BLaER1 (cell line): Measurements from ENCODE around the gene ARFGAP3.

Experiments used
- H3K27ac ChIP-seq: shearing (Covaris generic); formaldehyde crosslinking; 2 replicates; pipeline ENCODE4 v1.8.1; 2022
- H3K27me3 ChIP-seq: shearing (Covaris generic); formaldehyde crosslinking; 2 replicates; pipeline ENCODE4 v1.8.1; 2022
- H3K36me3 ChIP-seq: shearing (Covaris generic); formaldehyde crosslinking; 2 replicates; pipeline ENCODE4 v1.8.1; 2022
- H3K4me1 ChIP-seq: shearing (Covaris generic); formaldehyde crosslinking; 2 replicates; pipeline ENCODE4 v1.8.1; 2022
- H3K4me2 ChIP-seq: shearing (Covaris generic); formaldehyde crosslinking; 2 replicates; pipeline ENCODE4 v1.8.1; 2022
- H3K4me3 ChIP-seq: shearing (Covaris generic); formaldehyde crosslinking; 2 replicates; pipeline ENCODE4 v1.8.1; 2022
- H3K9ac ChIP-seq: shearing (Covaris generic); formaldehyde crosslinking; 2 replicates; pipeline ENCODE4 v1.8.1; 2022
- H3K9me3 ChIP-seq: shearing (Covaris generic); formaldehyde crosslinking; 2 replicates; pipeline ENCODE4 v1.8.1; 2022
- H4K20me1 ChIP-seq: shearing (Covaris generic); formaldehyde crosslinking; 2 replicates; pipeline ENCODE4 v1.8.1; 2022
- Cebpa-rat ChIP-seq: shearing (Covaris generic); IDR thresholded peaks from 2 replicates; pipeline ENCODE4 v1.8.1; 2022

Gene ARFGAP3

GRCh38 chr22:42831712-42832111 is 25.4 kb downstream of the ARFGAP3 start:
- Histone ChIP-seq H3K4me2 (no peak overlapping the region), H3K9me3 (no peaks in the 10 kb centered on the region), H3K36me3 (peaks cover 92% of the 10 kb centered on the region), H3K4me3 (no peak overlapping the region), H4K20me1 (no peaks in the 10 kb centered on the region), H3K27ac (no peak overlapping the region), H3K4me1 (peaks cover 23% of the 10 kb centered on the region), H3K27me3 (no peaks in the 10 kb centered on the region), H3K9ac (no peak overlapping the region)
- no peak for TF ChIP-seq Cebpa-rat

- no peak for TF ChIP-seq Cebpa-rat
- Histone ChIP-seq H3K4me1 (peaks cover 23% of the 10 kb centered on the region), H3K4me2 (0 out of 2 replicates have a peak overlapping the region, but pooled peaks have one; percentile 48), H3K36me3 (peaks cover 92% of the 10 kb centered on the region), H3K9ac (no peak overlapping the region), H3K27me3 (no peaks in the 10 kb centered on the region), H4K20me1 (no peaks in the 10 kb centered on the region), H3K27ac (no peak overlapping the region), H3K4me3 (no peak overlapping the region), H3K9me3 (no peaks in the 10 kb centered on the region)
Measured at GRCh38 chr22:42830161-42830560, 26.9 kb downstream of the ARFGAP3 start.

- Histone ChIP-seq H3K4me3 (no peak overlapping the region), H3K36me3 (peaks cover 92% of the 10 kb centered on the region), H3K9me3 (no peaks in the 10 kb centered on the region), H3K4me1 (peaks cover 23% of the 10 kb centered on the region), H4K20me1 (no peaks in the 10 kb centered on the region), H3K27me3 (no peaks in the 10 kb centered on the region), H3K27ac (peak overlapping the region; percentile 1; the same call in 1 of the 2 replicates), H3K9ac (no peak overlapping the region), H3K4me2 (peak overlapping the region; percentile 48)
- no peak for TF ChIP-seq Cebpa-rat
Measured at GRCh38 chr22:42829302-42829701, 27.8 kb downstream of the ARFGAP3 start.

- H3K4me2 ChIP-seq, result no peak overlapping the region
- H3K9ac ChIP-seq, result no peak overlapping the region
- peaks cover 90% of the 10 kb centered on the region for H3K36me3 ChIP-seq
- H3K9me3 ChIP-seq, result peaks cover 13% of the 10 kb centered on the region
- H3K27ac ChIP-seq, result no peak overlapping the region
- H4K20me1 ChIP-seq, result no peaks in the 10 kb centered on the region
- H3K4me3 ChIP-seq, result no peak overlapping the region
- no peaks in the 10 kb centered on the region for H3K27me3 ChIP-seq
- no peak for TF ChIP-seq Cebpa-rat
- peaks cover 23% of the 10 kb centered on the region for H3K4me1 ChIP-seq
Measured at GRCh38 chr22:42825796-42826195, 31.3 kb downstream of the ARFGAP3 start.

GRCh38 chr22:42821386-42821785 is 35.7 kb downstream of the ARFGAP3 start:
- Histone ChIP-seq H3K9ac (no peak overlapping the region), H3K27me3 (no peaks in the 10 kb centered on the region), H3K4me3 (no peak overlapping the region), H3K36me3 (peaks cover 60% of the 10 kb centered on the region), H3K4me1 (peaks cover 10% of the 10 kb centered on the region), H3K27ac (no peak overlapping the region), H3K9me3 (peaks cover 13% of the 10 kb centered on the region), H3K4me2 (no peak overlapping the region), H4K20me1 (no peaks in the 10 kb centered on the region)
- no peak for TF ChIP-seq Cebpa-rat

GRCh38 chr22:42820045-42820763 is 36.9 kb downstream of the ARFGAP3 start:
- Histone ChIP-seq H3K9me3 (peaks cover 13% of the 10 kb centered on the region), H3K27ac (no peak overlapping the region), H3K27me3 (no peaks in the 10 kb centered on the region), H4K20me1 (no peaks in the 10 kb centered on the region), H3K9ac (no peak overlapping the region; the same call in 1 of the 2 replicates), H3K36me3 (peaks cover 58% of the 10 kb centered on the region), H3K4me3 (no peak overlapping the region), H3K4me1 (peaks cover 10% of the 10 kb centered on the region), H3K4me2 (peak overlapping the region; percentile 55)
- no peak for TF ChIP-seq Cebpa-rat

- H3K27me3 ChIP-seq, result no peaks in the 10 kb centered on the region
- peaks cover 13% of the 10 kb centered on the region for H3K9me3 ChIP-seq
- peak overlapping the region; percentile 55 for H3K4me2 ChIP-seq
- H3K36me3 ChIP-seq, result peaks cover 54% of the 10 kb centered on the region
- no peak for TF ChIP-seq Cebpa-rat
- no peak overlapping the region; the same call in 1 of the 2 replicates for H3K9ac ChIP-seq
- no peaks in the 10 kb centered on the region for H4K20me1 ChIP-seq
- peaks cover 16% of the 10 kb centered on the region for H3K4me1 ChIP-seq
- H3K4me3 ChIP-seq, result no peak overlapping the region
- H3K27ac ChIP-seq, result no peak overlapping the region
Measured at GRCh38 chr22:42819412-42820044, 37.5 kb downstream of the ARFGAP3 start.

- no peaks in the 10 kb centered on the region for H4K20me1 ChIP-seq
- H3K36me3 ChIP-seq, result peaks cover 53% of the 10 kb centered on the region
- H3K4me1 ChIP-seq, result peaks cover 21% of the 10 kb centered on the region
- no peak overlapping the region for H3K4me3 ChIP-seq
- H3K4me2 ChIP-seq, result no peak overlapping the region
- H3K27ac ChIP-seq, result no peak overlapping the region
- no peak for TF ChIP-seq Cebpa-rat
- peaks cover 13% of the 10 kb centered on the region for H3K9me3 ChIP-seq
- no peaks in the 10 kb centered on the region for H3K27me3 ChIP-seq
- H3K9ac ChIP-seq, result no peak overlapping the region
Measured at GRCh38 chr22:42817556-42817955, 39.5 kb downstream of the ARFGAP3 start.

GRCh38 chr22:42816336-42816735 is 40.7 kb downstream of the ARFGAP3 start:
- Histone ChIP-seq H3K9me3 (peaks cover 3% of the 10 kb centered on the region), H3K4me2 (no peak overlapping the region), H3K36me3 (peaks cover 51% of the 10 kb centered on the region), H3K4me3 (no peak overlapping the region), H3K27me3 (no peaks in the 10 kb centered on the region), H3K4me1 (peaks cover 21% of the 10 kb centered on the region), H3K9ac (no peak overlapping the region), H4K20me1 (no peaks in the 10 kb centered on the region), H3K27ac (no peak overlapping the region)
- TF ChIP-seq Cebpa-rat, result no peak

- H3K27ac ChIP-seq, result peak overlapping the region; percentile 19; the same call in 1 of the 2 replicates
- peaks cover 60% of the 10 kb centered on the region for H3K36me3 ChIP-seq
Measured at GRCh38 chr22:42814616-42815015, 42.5 kb downstream of the ARFGAP3 start.

More at GRCh38 chr22:42814616-42815015, 42.5 kb downstream of the ARFGAP3 start:
- Histone ChIP-seq H4K20me1 (no peaks in the 10 kb centered on the region), H3K9ac (no peak overlapping the region), H3K4me2 (peak overlapping the region; percentile 46), H3K4me1 (peaks cover 15% of the 10 kb centered on the region), H3K27me3 (no peaks in the 10 kb centered on the region), H3K4me3 (no peak overlapping the region), H3K9me3 (no peaks in the 10 kb centered on the region)
- TF ChIP-seq Cebpa-rat, result no peak
